IMR-90 (cell line): ENCODE results near the gene ATXN1. TPM values are rescaled to one million over a fixed set of nuclear protein-coding genes. Genes with fewer than 3 reads are reported as not detected.

Experiments
- ATAC-seq: fragments of 200-7000 bp; cut with Tn5 transposase; 2 replicates; pipeline ENCODE4 v1.9.1; 2020; ENCODE audit warnings: low read depth, mild to moderate bottlenecking, moderate library complexity
- BruUV-seq: library from RNA; stranded (reverse); fragments of 400-500 nt; replicated peaks from 2 replicates; lab custom pipeline; 2021; lab: Mats Ljungman, UMichigan
- CTCF ChIA-PET: fragments of 300-600 bp; formaldehyde crosslinking; extraction: SDS; loops from one replicate; lab custom pipeline; 2021; ENCODE audit warnings: antibody characterized with exemption; lab: Yijun Ruan, JAX
- POLR2A ChIA-PET: fragments of 300-600 bp; sonication (Branson Sonifier 250); formaldehyde crosslinking; loops from one replicate; lab custom pipeline; 2022; ENCODE audit warnings: antibody characterized with exemption; ENCODE audit not compliant: unreplicated experiment; lab: Charles Lee
- DNase-seq: peaks from one replicate; pipeline ENCODE4 v3.0.0; 2013
- H2AFZ ChIP-seq: replicated peaks from 2 replicates; pipeline ENCODE3; 2013; ENCODE audit warnings: low read length, mild to moderate bottlenecking; ENCODE audit not compliant: poor library complexity
- H2AK5ac ChIP-seq: 2 replicates; pipeline ENCODE4 v1.6.1; 2013; ENCODE audit warnings: low read depth, low read length, inconsistent platforms
- H2AK9ac ChIP-seq: replicated peaks from 2 replicates; pipeline ENCODE3; 2013; ENCODE audit warnings: mild to moderate bottlenecking, low read depth, low read length, moderate library complexity; ENCODE audit not compliant: poor library complexity
- H2BK120ac ChIP-seq: 2 replicates; pipeline ENCODE4 v1.6.1; 2013; ENCODE audit warnings: low read depth, low read length, inconsistent platforms
- H2BK15ac ChIP-seq: 3 replicates; pipeline ENCODE4 v1.6.1; 2013; ENCODE audit warnings: low read depth, low read length, inconsistent platforms
- H2BK20ac ChIP-seq: 2 replicates; pipeline ENCODE4 v1.6.1; 2013; ENCODE audit warnings: low read depth, mild to moderate bottlenecking, inconsistent platforms, low read length, moderate library complexity
- H2BK5ac ChIP-seq: 2 replicates; pipeline ENCODE4 v1.6.1; 2013; ENCODE audit warnings: mild to moderate bottlenecking, low read depth, low read length, inconsistent platforms; ENCODE audit not compliant: poor library complexity, severe bottlenecking
- H3K14ac ChIP-seq: replicated peaks from 2 replicates; pipeline ENCODE4 v1.6.1; 2013; ENCODE audit warnings: low read depth, low read length, inconsistent platforms
- H3K18ac ChIP-seq: 2 replicates; pipeline ENCODE4 v1.6.1; 2013; ENCODE audit warnings: low read depth, low read length, control low read depth
- H3K23ac ChIP-seq: 2 replicates; pipeline ENCODE4 v1.6.1; 2013; ENCODE audit warnings: low read depth, low read length, inconsistent platforms
- H3K27ac ChIP-seq: 2 replicates; pipeline ENCODE4 v1.5.1; 2013; ENCODE audit warnings: mild to moderate bottlenecking, control low read depth, low read length; ENCODE audit not compliant: insufficient read depth
- H3K27me3 ChIP-seq: 2 replicates; pipeline ENCODE4 v1.6.1; 2013; ENCODE audit warnings: low read length; ENCODE audit not compliant: control insufficient read depth, insufficient read depth
- H3K36me3 ChIP-seq: 2 replicates; pipeline ENCODE4 v1.6.1; 2013; ENCODE audit warnings: low read length, mixed read lengths; ENCODE audit not compliant: control insufficient read depth, insufficient read depth
- H3K4ac ChIP-seq: 2 replicates; pipeline ENCODE4 v1.6.1; 2013; ENCODE audit warnings: low read depth, low read length, inconsistent platforms
- H3K4me1 ChIP-seq: 2 replicates; pipeline ENCODE4 v1.6.1; 2013; ENCODE audit warnings: low read length, mixed read lengths; ENCODE audit not compliant: control insufficient read depth, insufficient read depth
- H3K4me2 ChIP-seq: 2 replicates; pipeline ENCODE4 v1.6.1; 2013; ENCODE audit warnings: low read depth, mild to moderate bottlenecking, control low read depth, low read length, moderate library complexity
- H3K4me3 ChIP-seq: 2 replicates; pipeline ENCODE4 v1.5.1; 2013; ENCODE audit warnings: low read depth, mild to moderate bottlenecking, control low read depth, low read length, moderate library complexity; ENCODE audit not compliant: insufficient read depth
- H3K56ac ChIP-seq: 2 replicates; pipeline ENCODE4 v1.6.1; 2013; ENCODE audit warnings: low read length, inconsistent platforms; ENCODE audit not compliant: insufficient read depth; ENCODE audit errors: extremely low read depth
- H3K79me1 ChIP-seq, 2 experiments: 2 replicates each; pipeline ENCODE4 v1.6.1; 2013; ENCODE audit warnings: low read length in 2 of 2, inconsistent platforms in 1 of 2, low read depth in 1 of 2
- H3K9ac ChIP-seq: 2 replicates; pipeline ENCODE4 v1.6.1; 2013; ENCODE audit warnings: low read depth, low read length, control low read depth
- H3K9me1 ChIP-seq: 2 replicates; pipeline ENCODE4 v1.6.1; 2013; ENCODE audit warnings: low read length, inconsistent platforms; ENCODE audit not compliant: insufficient read depth
- H3K9me3 ChIP-seq: 2 replicates; pipeline ENCODE4 v1.6.1; 2013; ENCODE audit warnings: low read length; ENCODE audit not compliant: control insufficient read depth, insufficient read depth
- H4K20me1 ChIP-seq: 2 replicates; pipeline ENCODE4 v1.6.1; 2013; ENCODE audit warnings: low read length, inconsistent platforms; ENCODE audit not compliant: insufficient read depth
- H4K5ac ChIP-seq: 2 replicates; pipeline ENCODE4 v1.6.1; 2013; ENCODE audit warnings: mild to moderate bottlenecking, low read depth, low read length, control low read depth
- H4K8ac ChIP-seq, 2 experiments: 2 replicates each; pipeline ENCODE4 v1.6.1; 2013; ENCODE audit warnings: low read depth in 2 of 2, low read length in 2 of 2, control low read depth in 1 of 2, inconsistent platforms in 1 of 2
- H4K91ac ChIP-seq: 2 replicates; pipeline ENCODE4 v1.6.1; 2013; ENCODE audit warnings: low read depth, low read length, inconsistent platforms; ENCODE audit not compliant: insufficient read depth
- BHLHE40 ChIP-seq: fragments of 150-350 bp; IDR thresholded peaks from 2 replicates; pipeline ENCODE4 v1.6.1; 2016; ENCODE audit warnings: mild to moderate bottlenecking, low read depth, low read length
- CHD1 ChIP-seq: IDR thresholded peaks from 2 replicates; pipeline ENCODE4 v1.6.1; 2012; ENCODE audit warnings: low read depth, low read length, improper control_type of control experiment
- MXI1 ChIP-seq: IDR thresholded peaks from 2 replicates; pipeline ENCODE4 v1.6.1; 2012; ENCODE audit warnings: low read depth, mild to moderate bottlenecking, low read length, moderate library complexity, borderline replicate concordance
- POLR2A ChIP-seq: IDR thresholded peaks from 2 replicates; pipeline ENCODE4 v1.6.1; 2012; ENCODE audit warnings: mild to moderate bottlenecking, low read depth, low read length
- WGBS, 2 experiments: methylation state at CpG; one replicate each; pipeline versions ENCODE4 v1.1.5 to v1.1.7; 2013; ENCODE audit warnings: missing lambda C conversion rate in 2 of 2; ENCODE audit not compliant: insufficient read length in 1 of 2; ENCODE audit errors: extremely low coverage in 2 of 2; 5-methylcytosine and 5-hydroxymethylcytosine counted together
- dilution Hi-C: fragments of 300-500 bp; cut with HindIII; formaldehyde crosslinking; loops from one replicate; pipeline ENCODE4 v1.14.3; 2018; ENCODE audit warnings: low sequenced_read_pairs; ENCODE audit not compliant: unreplicated experiment
- in situ Hi-C: fragments of 300-500 bp; cut with MboI; formaldehyde crosslinking; loops from 3 replicates; pipeline ENCODE4 v1.14.3; 2019; ENCODE audit warnings: low sequenced_read_pairs, inconsistent platforms, mixed read lengths
- intact Hi-C: fragments of 100-400 bp; cut with micrococcal nuclease; formaldehyde crosslinking; loops from 2 replicates; pipeline ENCODE4 v1.10.0; 2022
- polyA plus RNA-seq, 3 experiments: library from polyadenylated mRNA; depleted of rRNA; stranded (reverse); fragments of >200 nt; gene quantifications; 2 replicates each; pipeline ENCODE4 v1.2.3, GENCODE V29; 2012; ENCODE audit warnings: low replicate concordance in 1 of 3
- total RNA-seq: library from RNA; depleted of rRNA; stranded (reverse); fragments of >200 nt; gene quantifications from 2 replicates; pipeline ENCODE4 v1.2.3, GENCODE V29; 2012
- TF ChIP-seq, protein P1 (sequence below): conservative IDR thresholded peaks from 2 replicates; pipeline ENCODE4 v1.5.1; 2012; ENCODE audit warnings: mild to moderate bottlenecking, low read depth, low read length, improper control_type of control experiment
- TF ChIP-seq, protein P2 (sequence below): fragments of 150-350 bp; IDR thresholded peaks from 2 replicates; pipeline ENCODE4 v1.6.1; 2017; ENCODE audit warnings: mild to moderate bottlenecking, antibody characterized with exemption, low read length, low read depth

The ATXN1 gene
- total and polyA plus RNA-seq, 2 of the 4 experiments (the other 2 are of a cell fraction) = 7.3 to 11.1 TPM

GRCh38 chr6:16374461-16375200, 386.6 kb downstream of the ATXN1 start (continued):
- TF ChIP-seq MXI1 = no peak

DNA sequence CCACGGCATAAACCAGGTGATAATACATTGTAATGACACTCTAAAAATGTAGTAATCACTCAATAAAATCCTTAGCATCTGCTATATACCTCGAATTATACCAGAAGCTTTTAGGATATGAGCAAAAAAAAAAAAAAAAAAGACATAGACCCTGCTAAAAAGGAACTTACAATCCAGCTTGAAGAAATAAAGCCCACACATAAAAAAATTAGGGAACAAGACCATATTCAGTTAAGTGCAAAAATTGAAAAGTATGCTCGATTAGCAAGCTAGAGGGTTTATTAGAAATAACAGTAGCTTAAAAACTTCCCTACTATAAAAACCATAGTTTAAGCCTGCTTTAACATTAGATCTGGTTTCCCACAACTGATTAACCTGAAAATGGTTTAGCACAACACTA, 387.2 kb downstream of the ATXN1 start:
- no peak overlapping the region for H4K5ac ChIP-seq
- H3K79me1 ChIP-seq = peaks cover 4 to 10% of the 10 kb centered on the region in 2 experiments; a peak in 2 of 4 replicates
- ChIA-PET POLR2A (no interaction called here), CTCF (interaction anchor here (0.5 kb wide), 1 partner anchor 1422 kb away, joined by 3 read pairs; no protein-coding TSS in a partner anchor)
- no peak overlapping the region for H2AK5ac ChIP-seq
- no peak overlapping the region for H3K27ac ChIP-seq
- no peak overlapping the region for H2AFZ ChIP-seq
- no peak for DNase-seq
- dilution Hi-C loops = no loop called here
- no peak overlapping the region for H2AK9ac ChIP-seq
- no peak overlapping the region for H3K23ac ChIP-seq
- H4K91ac ChIP-seq = no peak overlapping the region
- no peak for ATAC-seq
- H3K9me3 ChIP-seq = no peaks in the 10 kb centered on the region
- no peak overlapping the region for H3K14ac ChIP-seq
- H3K27me3 ChIP-seq = no peaks in the 10 kb centered on the region
- no peaks in the 10 kb centered on the region for H3K4me1 ChIP-seq
- no peaks in the 10 kb centered on the region for H3K9me1 ChIP-seq
- no peak overlapping the region for H2BK120ac ChIP-seq
- intact Hi-C loops = no loop called here
- no peak overlapping the region for H3K4me2 ChIP-seq
- H3K56ac ChIP-seq = no peak overlapping the region
- no peak overlapping the region for H3K4me3 ChIP-seq
- no peak overlapping the region for H2BK20ac ChIP-seq
- H3K4ac ChIP-seq = no peak overlapping the region
- in situ Hi-C loops = no loop called here
- H2BK15ac ChIP-seq = no peak overlapping the region
- no peak for TF ChIP-seq BHLHE40
- TF ChIP-seq, protein P1, sequence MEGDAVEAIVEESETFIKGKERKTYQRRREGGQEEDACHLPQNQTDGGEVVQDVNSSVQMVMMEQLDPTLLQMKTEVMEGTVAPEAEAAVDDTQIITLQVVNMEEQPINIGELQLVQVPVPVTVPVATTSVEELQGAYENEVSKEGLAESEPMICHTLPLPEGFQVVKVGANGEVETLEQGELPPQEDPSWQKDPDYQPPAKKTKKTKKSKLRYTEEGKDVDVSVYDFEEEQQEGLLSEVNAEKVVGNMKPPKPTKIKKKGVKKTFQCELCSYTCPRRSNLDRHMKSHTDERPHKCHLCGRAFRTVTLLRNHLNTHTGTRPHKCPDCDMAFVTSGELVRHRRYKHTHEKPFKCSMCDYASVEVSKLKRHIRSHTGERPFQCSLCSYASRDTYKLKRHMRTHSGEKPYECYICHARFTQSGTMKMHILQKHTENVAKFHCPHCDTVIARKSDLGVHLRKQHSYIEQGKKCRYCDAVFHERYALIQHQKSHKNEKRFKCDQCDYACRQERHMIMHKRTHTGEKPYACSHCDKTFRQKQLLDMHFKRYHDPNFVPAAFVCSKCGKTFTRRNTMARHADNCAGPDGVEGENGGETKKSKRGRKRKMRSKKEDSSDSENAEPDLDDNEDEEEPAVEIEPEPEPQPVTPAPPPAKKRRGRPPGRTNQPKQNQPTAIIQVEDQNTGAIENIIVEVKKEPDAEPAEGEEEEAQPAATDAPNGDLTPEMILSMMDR = no peak
- no peak for TF ChIP-seq CHD1
- TF ChIP-seq POLR2A = no peak
- TF ChIP-seq, protein P2, sequence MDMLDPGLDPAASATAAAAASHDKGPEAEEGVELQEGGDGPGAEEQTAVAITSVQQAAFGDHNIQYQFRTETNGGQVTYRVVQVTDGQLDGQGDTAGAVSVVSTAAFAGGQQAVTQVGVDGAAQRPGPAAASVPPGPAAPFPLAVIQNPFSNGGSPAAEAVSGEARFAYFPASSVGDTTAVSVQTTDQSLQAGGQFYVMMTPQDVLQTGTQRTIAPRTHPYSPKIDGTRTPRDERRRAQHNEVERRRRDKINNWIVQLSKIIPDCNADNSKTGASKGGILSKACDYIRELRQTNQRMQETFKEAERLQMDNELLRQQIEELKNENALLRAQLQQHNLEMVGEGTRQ = no peak
- no peaks in the 10 kb centered on the region for H4K20me1 ChIP-seq
- H2BK5ac ChIP-seq = no peak overlapping the region
- no peak overlapping the region for H4K8ac ChIP-seq
- no TSS peak for BruUV-seq
- H3K18ac ChIP-seq = no peak overlapping the region
- H3K9ac ChIP-seq = no peak overlapping the region
- WGBS, 2 experiments = 100% methylated on average over 1 of the region's 3 CpGs; no CpG with 5 or more reads in 1 of the 2 experiments
- H3K36me3 ChIP-seq = peaks cover 9% of the 10 kb centered on the region; the same call in 1 of the 2 replicates
